Measurements from ENCODE around the gene EDDM13.
A peak's percentile ranks its signal among the peaks of the same experiment; 100 is the strongest.
"Not testable (repeated sequence)": the region's sequence is repeated elsewhere in the genome, so short reads cannot be mapped to it uniquely, and the experiment has no call there.

EDDM13 gene

GRCh38 chr19:56295531-56296455 is 23.2 kb downstream of the EDDM13 start:
- no peak for DNase-seq (ENCODE audit: low read depth in 2 of 2)

GRCh38 chr19:56297010-56297409 is 24.5 kb downstream of the EDDM13 start:
- DNase-seq (ENCODE audit: low read depth in 2 of 2), result no peak

GRCh38 chr19:56299688-56300087 is 27.1 kb downstream of the EDDM13 start:
- no peak for DNase-seq (ENCODE audit: low read depth in 2 of 2)

GRCh38 chr19:56301155-56301554 is 28.6 kb downstream of the EDDM13 start:
- DNase-seq (ENCODE audit: low read depth in 2 of 2), result no peak

- no peak for DNase-seq (ENCODE audit: low read depth in 2 of 2)
Observed at GRCh38 chr19:56301886-56302620, 29.5 kb downstream of the EDDM13 start.

GRCh38 chr19:56304243-56304642 is 31.7 kb downstream of the EDDM13 start:
- no peak for DNase-seq (ENCODE audit: low read depth in 2 of 2)

- DNase-seq (ENCODE audit: low read depth in 2 of 2), result no peak
Observed at GRCh38 chr19:56306016-56306415, 33.5 kb downstream of the EDDM13 start.

- not testable (repeated sequence) for DNase-seq (ENCODE audit: low read depth in 2 of 2)
Observed at GRCh38 chr19:56307062-56307461, 34.5 kb downstream of the EDDM13 start.

- no peak for DNase-seq (ENCODE audit: low read depth in 2 of 2)
Observed at GRCh38 chr19:56308792-56309191, 36.2 kb downstream of the EDDM13 start.

GRCh38 chr19:56309511-56310185 is 37.1 kb downstream of the EDDM13 start:
- DNase-seq (ENCODE audit: low read depth in 2 of 2), result peak; percentile 34 to 63

GRCh38 chr19:56310462-56310861 is 37.9 kb downstream of the EDDM13 start:
- no peak for DNase-seq (ENCODE audit: low read depth in 2 of 2)

GRCh38 chr19:56312342-56312741 is 39.8 kb downstream of the EDDM13 start:
- DNase-seq (ENCODE audit: low read depth in 2 of 2), result no peak

GRCh38 chr19:56312787-56313657 is 40.5 kb downstream of the EDDM13 start:
- DNase-seq (ENCODE audit: low read depth in 2 of 2), result no peak

GRCh38 chr19:56314018-56314380 is 41.5 kb downstream of the EDDM13 start:
- no peak for DNase-seq (ENCODE audit: low read depth in 2 of 2)

GRCh38 chr19:56314381-56315076 is 42.0 kb downstream of the EDDM13 start, which contains the start of gene ZSCAN5A:
TSS of gene ZSCAN5A (minus strand) at chr19:56314839. CDS start at chr19:56225046, 89,793 bp downstream.
- peak; percentile 96 for DNase-seq (ENCODE audit: low read depth in 2 of 2)

GRCh38 chr19:56315077-56315828 is 42.7 kb downstream of the EDDM13 start:
- peak; percentile 71 to 81 for DNase-seq (ENCODE audit: low read depth in 2 of 2)

GRCh38 chr19:56316728-56317127 is 44.2 kb downstream of the EDDM13 start:
- DNase-seq (ENCODE audit: low read depth in 2 of 2), result no peak

- DNase-seq (ENCODE audit: low read depth in 2 of 2), result no peak
Observed at GRCh38 chr19:56317749-56318148, 45.2 kb downstream of the EDDM13 start.

- DNase-seq (ENCODE audit: low read depth in 2 of 2), result no peak
Observed at GRCh38 chr19:56319991-56320390, 47.4 kb downstream of the EDDM13 start.

Measured in stimulated activated CD8-positive, alpha-beta memory T cell treated with anti-CD3 and anti-CD28 coated beads, Interleukin-2, amount 100 ng/mL, for 48 hours (primary cell).